HG03139 (cell line): ENCODE measurements around the gene PEX13.
"Not testable (repeated sequence)": the region's sequence is repeated elsewhere in the genome, so short reads cannot be mapped to it uniquely, and the experiment has no call there.

Experiments
- ATAC-seq: cut with Tn5 transposase; IDR thresholded peaks from one replicate; pipeline ENCODE4 v1.9.1; 2021; ENCODE audit not compliant: unreplicated experiment

Gene PEX13

GRCh38 chr2:61006486-61007105 is 10.9 kb upstream of the PEX13 start:
- ATAC-seq = no peak

GRCh38 chr2:61009355-61009754 is 8.2 kb upstream of the PEX13 start:
- no peak for ATAC-seq

DNA sequence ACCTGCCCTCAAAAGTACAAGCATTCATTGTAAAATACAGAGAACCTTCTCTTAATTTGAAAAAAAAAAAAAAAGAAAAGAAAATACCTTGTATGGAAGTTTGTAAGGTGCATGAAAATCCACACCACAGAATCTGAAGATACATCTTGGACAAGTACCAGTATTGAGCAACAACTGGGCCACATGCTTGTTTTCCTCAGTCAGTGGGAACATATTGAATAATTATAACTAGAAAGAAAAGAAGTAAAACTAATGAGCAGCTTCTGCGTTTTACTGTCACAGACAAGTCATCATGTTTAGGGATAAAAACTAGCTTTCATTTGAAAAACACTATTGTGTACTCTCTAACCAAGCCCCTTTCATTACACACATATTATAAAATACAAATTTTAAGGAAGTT is 5.8 kb upstream of the PEX13 start:
- no peak for ATAC-seq

DNA sequence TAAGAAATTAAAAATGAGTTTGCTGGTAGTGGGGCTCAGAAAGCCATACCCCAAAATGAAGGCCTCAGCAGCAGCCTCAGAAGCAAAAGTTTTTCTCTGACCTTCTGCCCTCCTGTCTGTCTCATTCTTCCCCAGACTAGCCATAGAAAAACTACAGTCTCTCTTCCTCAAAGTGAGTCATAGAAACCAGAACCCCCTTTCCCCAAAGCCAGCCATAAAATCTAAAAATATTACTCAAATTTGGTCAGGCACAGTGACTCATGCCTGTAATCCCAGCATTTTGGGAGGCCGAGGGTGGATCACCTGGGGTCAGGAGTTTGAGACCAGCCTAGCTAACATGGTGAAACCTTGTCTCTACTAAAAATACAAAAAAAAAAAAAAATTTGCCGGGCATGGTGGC is 5.2 kb upstream of the PEX13 start:
- not testable (repeated sequence) for ATAC-seq

DNA sequence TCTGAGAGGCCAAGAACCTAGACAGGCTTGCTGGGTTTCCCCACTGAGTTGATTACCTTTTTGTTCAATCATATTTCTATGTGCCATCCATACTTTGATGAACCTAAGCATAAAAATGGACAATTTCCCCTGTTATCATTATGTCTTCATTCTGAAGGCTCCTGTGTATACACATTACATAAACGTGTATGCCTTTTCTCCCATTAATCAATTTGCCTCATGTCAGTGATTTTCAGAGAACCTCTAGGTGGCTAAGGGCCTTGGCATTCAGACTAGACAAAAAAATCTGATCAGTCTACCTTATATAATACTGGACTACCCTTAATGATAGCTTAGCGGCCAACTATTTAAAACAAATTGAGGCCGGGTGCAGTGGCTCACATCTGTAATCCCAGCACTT is 4.1 kb upstream of the PEX13 start:
- no peak for ATAC-seq

- ATAC-seq = no peak
These were observed 2.8 kb upstream of the PEX13 start for GRCh38 chr2:61014763-61015162.

DNA sequence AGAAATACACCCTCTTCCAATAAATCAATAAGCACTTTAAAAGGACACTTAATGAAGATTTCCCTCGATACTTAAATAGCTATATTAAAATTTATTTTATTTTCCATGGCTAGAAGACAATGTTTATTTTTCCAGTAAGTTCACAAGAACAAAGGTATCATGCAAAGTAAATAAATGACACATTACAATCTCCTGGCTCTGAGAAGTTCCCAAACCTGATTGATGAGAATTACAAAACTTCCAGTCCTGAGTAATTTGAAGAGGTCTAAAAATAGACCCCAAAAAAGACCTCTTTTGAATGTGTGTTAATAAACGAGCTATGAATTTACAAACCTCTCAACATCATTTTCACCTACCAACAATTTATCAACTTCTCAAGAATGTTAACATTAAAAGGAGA is 1.5 kb upstream of the PEX13 start:
- ATAC-seq = no peak

- ATAC-seq = no peak
These were observed 1.0 kb upstream of the PEX13 start for GRCh38 chr2:61016392-61017002.

DNA sequence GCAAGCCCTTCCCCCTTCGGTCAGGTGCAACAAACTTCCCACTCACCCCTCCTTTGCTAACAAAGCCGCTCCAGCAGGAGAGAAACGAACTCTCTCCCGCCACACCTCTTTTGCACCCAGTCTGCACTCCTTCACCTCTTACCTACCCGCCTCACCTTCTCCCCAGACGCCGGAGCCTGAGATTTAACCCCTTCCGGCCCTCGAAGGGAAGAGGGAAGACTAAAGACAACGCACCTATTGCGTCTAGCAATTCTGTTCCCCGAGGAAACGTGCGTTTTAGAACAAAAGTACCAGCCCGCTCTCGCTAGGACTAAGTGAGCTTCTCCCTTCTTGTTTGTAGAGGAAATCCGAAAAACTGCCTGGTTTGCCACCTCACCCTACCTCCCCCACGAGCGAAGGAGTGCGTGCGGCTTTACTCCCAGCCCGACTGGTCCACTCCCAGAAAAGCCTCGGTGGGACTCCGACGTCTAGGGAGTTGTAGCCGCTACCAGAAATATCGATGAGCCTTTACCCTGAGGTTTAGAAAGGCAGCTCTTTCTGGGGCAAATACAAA is 441 bp upstream of the PEX13 start:
- peak; percentile 55 for ATAC-seq

DNA sequence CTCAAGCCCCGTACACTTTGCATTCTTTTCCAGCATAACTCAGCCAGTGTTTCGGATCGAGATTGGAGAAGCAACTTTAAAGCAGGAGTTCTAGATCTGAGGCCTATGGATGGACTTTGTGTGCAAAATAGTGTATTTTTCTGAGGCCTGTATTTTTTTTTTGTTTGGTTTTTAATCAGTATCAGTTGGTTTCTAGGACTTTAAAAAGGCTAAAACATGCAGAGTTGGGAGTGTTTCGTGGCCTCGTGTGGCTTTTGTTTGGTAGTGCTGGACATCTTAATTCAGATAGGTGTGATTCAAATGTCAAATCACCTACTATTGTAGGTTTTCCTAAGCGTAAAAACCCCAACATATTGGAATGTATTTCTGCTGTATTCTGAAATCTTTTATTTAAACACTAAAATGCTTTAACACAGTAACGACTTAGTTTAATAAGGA is 817 bp downstream of the PEX13 start:
- ATAC-seq = no peak

- no peak for ATAC-seq
These were observed 1.3 kb downstream of the PEX13 start for GRCh38 chr2:61018798-61019197.

DNA sequence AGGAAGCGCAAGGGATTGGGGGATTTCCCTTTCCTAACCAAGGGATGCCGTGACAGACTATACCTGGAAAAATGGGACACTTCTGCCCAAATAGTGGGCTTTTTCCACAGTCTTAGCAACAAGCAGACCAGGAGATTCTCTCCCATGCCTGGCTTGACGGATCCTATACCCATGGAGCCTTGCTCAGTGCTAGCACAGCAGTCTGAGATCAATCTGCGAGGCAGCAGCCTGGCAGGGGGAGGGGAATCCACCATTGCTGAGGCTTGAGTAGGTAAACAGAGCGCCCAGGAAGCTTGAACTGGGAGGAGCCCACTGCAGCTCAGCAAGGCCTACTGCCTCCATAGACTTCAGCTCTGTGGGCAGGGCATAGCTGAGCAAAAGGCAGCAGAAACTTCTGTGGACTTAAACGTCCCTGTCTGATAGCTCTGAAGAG is 3.7 kb downstream of the PEX13 start:
- no peak for ATAC-seq

DNA sequence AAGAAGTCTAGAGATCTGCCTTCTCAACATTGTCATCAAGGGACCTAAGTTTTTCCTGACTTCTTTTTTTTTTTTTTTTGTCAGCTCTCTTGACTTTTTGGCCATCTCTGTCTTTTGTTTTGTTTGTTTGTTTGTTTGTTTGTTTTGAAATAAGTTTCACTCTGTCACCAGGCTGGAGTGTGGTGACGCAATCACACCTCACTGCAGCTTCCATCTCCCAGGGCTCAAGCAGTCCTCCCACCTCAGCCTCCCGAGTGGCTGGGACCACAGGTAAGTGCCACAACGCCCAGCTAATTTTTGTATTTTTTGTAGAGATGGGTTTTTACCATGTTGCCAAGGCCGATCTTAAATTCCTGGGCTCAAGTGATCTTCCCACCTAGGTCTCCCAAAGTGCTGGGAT is 6.2 kb downstream of the PEX13 start:
- no peak for ATAC-seq

DNA sequence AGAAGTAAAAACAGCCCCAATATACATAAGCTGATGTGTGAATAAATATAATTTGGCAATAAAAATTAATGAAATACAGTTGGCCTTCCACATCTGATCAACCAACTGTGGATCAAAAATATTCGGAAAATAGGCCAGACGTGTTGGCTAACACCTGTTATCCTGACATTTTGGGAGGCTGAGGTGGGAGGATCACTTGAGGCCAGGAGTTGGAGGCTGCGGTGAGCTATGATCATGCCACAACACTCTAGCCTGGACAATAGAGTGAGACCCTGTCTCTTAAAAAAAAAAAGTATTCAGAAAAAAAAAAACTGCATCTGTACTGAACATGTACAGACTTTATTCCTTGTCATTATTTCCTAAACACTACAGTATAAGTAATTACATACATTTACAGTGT is 12.0 kb downstream of the PEX13 start:
- ATAC-seq = no peak

GRCh38 chr2:61034592-61034991 is 17.1 kb downstream of the PEX13 start:
- not testable (repeated sequence) for ATAC-seq

- not testable (repeated sequence) for ATAC-seq
These were observed 19.1 kb downstream of the PEX13 start for GRCh38 chr2:61036643-61037042.

GRCh38 chr2:61042807-61043206 is 25.3 kb downstream of the PEX13 start:
- no peak for ATAC-seq

GRCh38 chr2:61044636-61045035 is 27.1 kb downstream of the PEX13 start:
- ATAC-seq = no peak

- no peak for ATAC-seq
These were observed 27.7 kb downstream of the PEX13 start for GRCh38 chr2:61045226-61045625.

DNA sequence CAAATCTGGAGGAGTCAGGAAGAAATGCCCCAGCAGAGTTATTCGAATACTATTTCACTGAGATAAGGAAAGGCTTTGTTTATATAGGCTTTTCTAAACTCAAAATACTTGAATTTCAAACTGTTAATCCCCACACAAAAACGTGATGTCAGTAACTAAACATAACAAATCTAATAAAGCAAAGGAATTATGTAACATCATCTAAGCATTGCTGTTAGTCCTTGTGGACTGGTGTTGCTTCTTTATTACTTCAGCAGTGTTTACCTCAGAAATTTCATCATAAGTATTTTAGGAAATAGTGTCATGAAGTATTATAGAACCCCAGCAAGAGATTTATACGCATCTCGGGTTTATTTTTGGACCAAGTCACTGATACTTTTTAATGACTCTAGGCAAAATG is 28.5 kb downstream of the PEX13 start:
- no peak for ATAC-seq

- ATAC-seq = no peak
These were observed 38.0 kb downstream of the PEX13 start for GRCh38 chr2:61055557-61055956.

DNA sequence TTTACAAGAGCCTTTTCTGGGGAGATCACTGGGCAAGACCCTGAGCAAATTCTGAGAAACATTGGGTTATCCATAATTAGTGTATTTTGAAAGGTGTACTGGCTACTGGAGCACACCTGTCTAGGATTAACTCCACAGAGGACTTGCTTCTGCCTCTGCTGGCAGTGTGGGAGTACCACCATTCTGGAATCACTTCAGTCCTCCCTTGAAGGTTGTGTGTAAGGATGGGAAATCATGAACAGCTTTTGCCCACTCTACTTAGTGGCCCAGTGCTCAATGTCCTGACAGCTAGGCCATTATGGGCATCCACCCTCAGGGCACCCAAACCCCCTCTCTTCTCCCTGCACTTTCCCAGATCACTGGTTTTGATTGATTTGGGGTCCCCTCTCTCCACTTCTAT is 40.0 kb downstream of the PEX13 start:
- no peak for ATAC-seq

GRCh38 chr2:61059382-61059781 is 41.9 kb downstream of the PEX13 start:
- no peak for ATAC-seq
